Activated CD4-positive, CD25-positive, alpha-beta regulatory T cell (primary cell): ENCODE results near the gene PLBD1.

Experiments used
- DNase-seq, 4 experiments: peaks; one replicate each; lab custom pipeline; 2025; lab: John Stamatoyannopoulos, UW

PLBD1 gene

GRCh38 chr12:14564336-14564959, 3.2 kb downstream of the PLBD1 start:
- DNase-seq, result no peak

GRCh38 chr12:14563046-14563445, 4.6 kb downstream of the PLBD1 start:
- DNase-seq, result no peak

- no peak for DNase-seq
These were observed 5.4 kb downstream of the PLBD1 start for GRCh38 chr12:14562279-14562678.

GRCh38 chr12:14561677-14562238, 5.9 kb downstream of the PLBD1 start:
- DNase-seq, result no peak

- no peak for DNase-seq
These were observed 6.6 kb downstream of the PLBD1 start for GRCh38 chr12:14560904-14561574.

- DNase-seq, result no peak
These were observed 9.2 kb downstream of the PLBD1 start for GRCh38 chr12:14558473-14558959.

GRCh38 chr12:14557966-14558365, 9.7 kb downstream of the PLBD1 start:
- no peak for DNase-seq

GRCh38 chr12:14554281-14555007, 13.2 kb downstream of the PLBD1 start:
- no peak for DNase-seq

- no peak for DNase-seq
These were observed 19.1 kb downstream of the PLBD1 start for GRCh38 chr12:14548609-14549008.

- DNase-seq, result no peak
These were observed 20.1 kb downstream of the PLBD1 start for GRCh38 chr12:14547571-14547970.

- no peak for DNase-seq
These were observed 22.2 kb downstream of the PLBD1 start for GRCh38 chr12:14545144-14546124.

- no peak for DNase-seq
These were observed 26.8 kb downstream of the PLBD1 start for GRCh38 chr12:14540801-14541462.

- DNase-seq, result no peak
These were observed 30.6 kb downstream of the PLBD1 start for GRCh38 chr12:14537088-14537487.

GRCh38 chr12:14532152-14532551, 35.5 kb downstream of the PLBD1 start:
- no peak for DNase-seq

- no peak for DNase-seq
These were observed 41.7 kb downstream of the PLBD1 start for GRCh38 chr12:14525964-14526363.

- DNase-seq, result no peak
These were observed 45.9 kb downstream of the PLBD1 start for GRCh38 chr12:14521822-14522221.

GRCh38 chr12:14514946-14515345, 52.7 kb downstream of the PLBD1 start:
- no peak for DNase-seq

- no peak for DNase-seq
These were observed 53.4 kb downstream of the PLBD1 start for GRCh38 chr12:14514154-14514842.

- no peak for DNase-seq
These were observed 57.1 kb downstream of the PLBD1 start for GRCh38 chr12:14510574-14510973.
